Suprapubic skin (tissue), 3 donors: ENCODE results near the gene STX8.

Experiments used
- CTCF ChIP-seq, 2 donors: fragments of 200-600 bp in 1 of 2; fragments of 450-650 bp in 1 of 2; sonication (generic) in 1 of 2; IDR thresholded peaks; one replicate each; pipeline ENCODE4 v1.5.1; 2016 to 2019; ENCODE audit warnings: antibody characterized with exemption in 2 of 2, mild to moderate bottlenecking in 1 of 2, moderate library complexity in 1 of 2
- EP300 ChIP-seq: sonication (generic); formaldehyde crosslinking; IDR thresholded peaks from one replicate; pipeline ENCODE4 v1.6.1; 2017; ENCODE audit warnings: antibody characterized with exemption
- POLR2A ChIP-seq, 2 donors: fragments of 450-650 bp; IDR thresholded peaks; one replicate each; pipeline ENCODE4 v1.6.1; 2017; ENCODE audit warnings: antibody characterized with exemption in 2 of 2, mild to moderate bottlenecking in 2 of 2, moderate library complexity in 2 of 2

- TF ChIP-seq EP300 (no peak), CTCF (IDR thresholded peaks at IDR 0.05) (no peak), POLR2A (IDR thresholded peaks at IDR 0.05) (no peak)
Measured at GRCh38 chr17:9324864-9325263, 250.8 kb downstream of the STX8 start.
